ENCODE results near the gene CST9. TPM values are rescaled to one million over a fixed set of nuclear protein-coding genes. Genes with fewer than 3 reads are reported as not detected.

CST9 gene
- total and polyA plus RNA-seq, 2 of the 13 experiments (the other 11 are each of a cell fraction or from before 2014, with no cell fraction given), result 0.07 TPM; not detected in 1

DNA sequence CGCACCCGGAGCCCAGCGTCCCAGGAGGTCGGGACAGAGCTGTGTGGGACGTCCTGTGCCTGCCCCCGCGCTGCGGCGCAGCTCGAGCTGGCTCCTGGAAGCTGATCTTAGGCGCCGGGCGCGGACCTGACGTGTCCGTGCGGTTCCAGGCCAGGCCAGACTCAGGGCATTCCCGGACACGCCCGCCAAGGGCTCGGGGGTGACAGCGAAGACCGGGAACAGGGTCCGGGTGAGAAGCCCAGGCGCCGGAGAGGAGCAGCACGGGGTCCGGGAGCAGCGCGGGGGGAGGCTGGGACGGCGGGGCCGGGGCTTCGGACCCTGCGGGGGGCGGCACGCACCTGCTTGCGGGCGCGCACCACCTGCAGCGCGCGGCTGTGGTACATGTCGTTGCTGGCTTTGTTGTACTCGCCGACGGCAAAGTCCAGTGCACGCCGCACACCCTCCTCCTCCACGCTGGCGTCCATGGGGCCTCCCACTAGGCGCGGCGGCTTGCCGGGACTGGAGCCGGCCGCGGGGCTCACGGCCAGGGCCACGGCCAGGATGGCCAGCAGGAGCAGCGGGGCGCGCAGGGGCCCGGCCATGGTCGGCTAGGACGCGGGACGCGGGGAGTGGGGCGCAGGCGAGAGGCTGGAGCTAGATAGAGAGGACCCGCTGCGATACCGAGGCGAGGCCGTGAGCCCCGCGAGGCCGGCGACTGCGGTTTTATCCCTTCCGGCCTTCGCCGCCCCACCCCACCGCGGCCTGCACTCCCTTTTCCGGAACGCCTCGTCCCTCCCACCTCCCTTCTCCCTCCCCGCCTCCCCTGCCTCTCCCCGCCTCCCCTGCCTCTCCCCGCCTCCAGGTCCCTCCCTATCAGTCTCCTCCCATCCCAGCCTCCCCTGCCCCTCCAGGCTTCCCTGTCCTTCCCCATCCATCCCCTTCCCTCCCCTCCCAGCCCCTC is 31.8 kb upstream of the CST9 start, which contains the start of gene CST3 (continued):
- TF ChIP-seq ZNF136 (CRISPR knock-in tag; IDR thresholded peaks at IDR 0.05; ENCODE audit: low read depth) (peak; percentile 12; the same call in 1 of the 2 replicates), SNAI1 (CRISPR knock-in tag; IDR thresholded peaks at IDR 0.05; ENCODE audit: borderline replicate concordance) (no peak), FOXP1 (IDR thresholded peaks at IDR 0.05) (no peak), FOXP1 (CRISPR knock-in tag; IDR thresholded peaks at IDR 0.05) (no peak; the same call in 1 of the 2 replicates), ZNF713 (CRISPR knock-in tag; IDR thresholded peaks at IDR 0.05) (no peak; the same call in 1 of the 2 replicates), ZNF30 (CRISPR knock-in tag; IDR thresholded peaks at IDR 0.05) (peak; percentile 82; the same call in 1 of the 2 replicates), GTF3A (CRISPR knock-in tag; conservative IDR thresholded peaks at IDR 0.05) (peak; percentile 29; the same call in 1 of the 2 replicates), HOXD1 (CRISPR knock-in tag; IDR thresholded peaks at IDR 0.05) (peak; percentile 17; the same call in 1 of the 2 replicates), ZNF256 (CRISPR knock-in tag; conservative IDR thresholded peaks at IDR 0.05) (peak; percentile 80), MAFF (IDR thresholded peaks at IDR 0.05; ENCODE audit: low read depth, low read length) (no peak), ZNF720 (CRISPR knock-in tag; IDR thresholded peaks at IDR 0.05) (no peak)
- TF ChIP-seq, protein P1, sequence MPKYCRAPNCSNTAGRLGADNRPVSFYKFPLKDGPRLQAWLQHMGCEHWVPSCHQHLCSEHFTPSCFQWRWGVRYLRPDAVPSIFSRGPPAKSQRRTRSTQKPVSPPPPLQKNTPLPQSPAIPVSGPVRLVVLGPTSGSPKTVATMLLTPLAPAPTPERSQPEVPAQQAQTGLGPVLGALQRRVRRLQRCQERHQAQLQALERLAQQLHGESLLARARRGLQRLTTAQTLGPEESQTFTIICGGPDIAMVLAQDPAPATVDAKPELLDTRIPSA (CRISPR knock-in tag; IDR thresholded peaks at IDR 0.05; ENCODE audit: borderline replicate concordance), result peak; percentile 97; the same call in 1 of the 2 replicates
- TF ChIP-seq, protein P2, sequence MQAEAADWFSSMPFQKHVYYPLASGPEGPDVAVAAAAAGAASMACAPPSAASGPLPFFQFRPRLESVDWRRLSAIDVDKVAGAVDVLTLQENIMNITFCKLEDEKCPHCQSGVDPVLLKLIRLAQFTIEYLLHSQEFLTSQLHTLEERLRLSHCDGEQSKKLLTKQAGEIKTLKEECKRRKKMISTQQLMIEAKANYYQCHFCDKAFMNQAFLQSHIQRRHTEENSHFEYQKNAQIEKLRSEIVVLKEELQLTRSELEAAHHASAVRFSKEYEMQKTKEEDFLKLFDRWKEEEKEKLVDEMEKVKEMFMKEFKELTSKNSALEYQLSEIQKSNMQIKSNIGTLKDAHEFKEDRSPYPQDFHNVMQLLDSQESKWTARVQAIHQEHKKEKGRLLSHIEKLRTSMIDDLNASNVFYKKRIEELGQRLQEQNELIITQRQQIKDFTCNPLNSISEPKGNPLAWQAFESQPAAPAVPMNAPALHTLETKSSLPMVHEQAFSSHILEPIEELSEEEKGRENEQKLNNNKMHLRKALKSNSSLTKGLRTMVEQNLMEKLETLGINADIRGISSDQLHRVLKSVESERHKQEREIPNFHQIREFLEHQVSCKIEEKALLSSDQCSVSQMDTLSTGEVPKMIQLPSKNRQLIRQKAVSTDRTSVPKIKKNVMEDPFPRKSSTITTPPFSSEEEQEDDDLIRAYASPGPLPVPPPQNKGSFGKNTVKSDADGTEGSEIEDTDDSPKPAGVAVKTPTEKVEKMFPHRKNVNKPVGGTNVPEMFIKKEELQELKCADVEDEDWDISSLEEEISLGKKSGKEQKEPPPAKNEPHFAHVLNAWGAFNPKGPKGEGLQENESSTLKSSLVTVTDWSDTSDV (CRISPR knock-in tag; IDR thresholded peaks at IDR 0.05), result peak; percentile 58; the same call in 1 of the 2 replicates
- TF ChIP-seq, protein P3, sequence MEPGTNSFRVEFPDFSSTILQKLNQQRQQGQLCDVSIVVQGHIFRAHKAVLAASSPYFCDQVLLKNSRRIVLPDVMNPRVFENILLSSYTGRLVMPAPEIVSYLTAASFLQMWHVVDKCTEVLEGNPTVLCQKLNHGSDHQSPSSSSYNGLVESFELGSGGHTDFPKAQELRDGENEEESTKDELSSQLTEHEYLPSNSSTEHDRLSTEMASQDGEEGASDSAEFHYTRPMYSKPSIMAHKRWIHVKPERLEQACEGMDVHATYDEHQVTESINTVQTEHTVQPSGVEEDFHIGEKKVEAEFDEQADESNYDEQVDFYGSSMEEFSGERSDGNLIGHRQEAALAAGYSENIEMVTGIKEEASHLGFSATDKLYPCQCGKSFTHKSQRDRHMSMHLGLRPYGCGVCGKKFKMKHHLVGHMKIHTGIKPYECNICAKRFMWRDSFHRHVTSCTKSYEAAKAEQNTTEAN (CRISPR knock-in tag; conservative IDR thresholded peaks at IDR 0.05), result peak; percentile 82; the same call in 1 of the 2 replicates
- TF ChIP-seq, protein P4, sequence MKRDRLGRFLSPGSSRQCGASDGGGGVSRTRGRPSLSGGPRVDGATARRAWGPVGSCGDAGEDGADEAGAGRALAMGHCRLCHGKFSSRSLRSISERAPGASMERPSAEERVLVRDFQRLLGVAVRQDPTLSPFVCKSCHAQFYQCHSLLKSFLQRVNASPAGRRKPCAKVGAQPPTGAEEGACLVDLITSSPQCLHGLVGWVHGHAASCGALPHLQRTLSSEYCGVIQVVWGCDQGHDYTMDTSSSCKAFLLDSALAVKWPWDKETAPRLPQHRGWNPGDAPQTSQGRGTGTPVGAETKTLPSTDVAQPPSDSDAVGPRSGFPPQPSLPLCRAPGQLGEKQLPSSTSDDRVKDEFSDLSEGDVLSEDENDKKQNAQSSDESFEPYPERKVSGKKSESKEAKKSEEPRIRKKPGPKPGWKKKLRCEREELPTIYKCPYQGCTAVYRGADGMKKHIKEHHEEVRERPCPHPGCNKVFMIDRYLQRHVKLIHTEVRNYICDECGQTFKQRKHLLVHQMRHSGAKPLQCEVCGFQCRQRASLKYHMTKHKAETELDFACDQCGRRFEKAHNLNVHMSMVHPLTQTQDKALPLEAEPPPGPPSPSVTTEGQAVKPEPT (CRISPR knock-in tag; IDR thresholded peaks at IDR 0.05; ENCODE audit: low read depth), result peak; percentile 75; the same call in 1 of the 2 replicates
- TF ChIP-seq, protein P5, sequence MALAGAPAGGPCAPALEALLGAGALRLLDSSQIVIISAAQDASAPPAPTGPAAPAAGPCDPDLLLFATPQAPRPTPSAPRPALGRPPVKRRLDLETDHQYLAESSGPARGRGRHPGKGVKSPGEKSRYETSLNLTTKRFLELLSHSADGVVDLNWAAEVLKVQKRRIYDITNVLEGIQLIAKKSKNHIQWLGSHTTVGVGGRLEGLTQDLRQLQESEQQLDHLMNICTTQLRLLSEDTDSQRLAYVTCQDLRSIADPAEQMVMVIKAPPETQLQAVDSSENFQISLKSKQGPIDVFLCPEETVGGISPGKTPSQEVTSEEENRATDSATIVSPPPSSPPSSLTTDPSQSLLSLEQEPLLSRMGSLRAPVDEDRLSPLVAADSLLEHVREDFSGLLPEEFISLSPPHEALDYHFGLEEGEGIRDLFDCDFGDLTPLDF (CRISPR knock-in tag; IDR thresholded peaks at IDR 0.05), result peak; percentile 44; the same call in 1 of the 2 replicates
- TF ChIP-seq, protein P6, sequence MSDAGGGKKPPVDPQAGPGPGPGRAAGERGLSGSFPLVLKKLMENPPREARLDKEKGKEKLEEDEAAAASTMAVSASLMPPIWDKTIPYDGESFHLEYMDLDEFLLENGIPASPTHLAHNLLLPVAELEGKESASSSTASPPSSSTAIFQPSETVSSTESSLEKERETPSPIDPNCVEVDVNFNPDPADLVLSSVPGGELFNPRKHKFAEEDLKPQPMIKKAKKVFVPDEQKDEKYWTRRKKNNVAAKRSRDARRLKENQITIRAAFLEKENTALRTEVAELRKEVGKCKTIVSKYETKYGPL (CRISPR knock-in tag; IDR thresholded peaks at IDR 0.05), result peak; percentile 82

Data from HepG2 (cell line).